ENCODE results near the gene ZNF423. TPM values are rescaled to one million over a fixed set of nuclear protein-coding genes. Genes with fewer than 3 reads are reported as not detected.

Gene ZNF423
- total RNA-seq, 2 experiments from 2014 or later: not detected

DNA sequence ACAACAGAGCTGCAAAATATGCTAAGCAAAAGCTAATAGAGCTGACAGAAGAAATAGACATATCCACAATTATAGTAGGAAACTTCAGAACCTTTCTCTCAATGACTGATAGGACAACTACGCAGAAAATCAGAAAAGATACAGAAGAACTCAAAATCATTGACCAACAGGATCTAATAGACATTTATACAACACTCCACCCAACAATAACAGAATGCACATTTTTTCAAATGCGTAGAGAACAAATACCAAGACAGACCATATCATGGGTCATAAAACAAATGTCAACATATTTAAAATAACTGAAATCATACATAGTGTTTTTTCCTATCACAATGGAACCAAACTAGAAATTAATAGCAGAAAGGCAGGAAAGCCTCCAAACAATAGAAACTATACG is 244.9 kb downstream of the ZNF423 start:
- Mint-ChIP-seq H3K27ac (no peak overlapping the region), H3K36me3 (no peaks in the 10 kb centered on the region), H3K4me3 (no peak overlapping the region), H3K4me1 (ENCODE audit: low read depth) (no peaks in the 10 kb centered on the region), H3K9me3 (no peaks in the 10 kb centered on the region), H3K27me3 (peaks cover 14% of the 10 kb centered on the region)
- intact Hi-C loops (cut with micrococcal nuclease): no loop called here
- CTCF ChIA-PET: interaction anchor here (1.1 kb wide), 1 partner anchor 18 kb away, joined by 3 read pairs; no protein-coding TSS in a partner anchor
- DNase-seq: no peak
- POLR2A ChIA-PET: no interaction called here

DNA sequence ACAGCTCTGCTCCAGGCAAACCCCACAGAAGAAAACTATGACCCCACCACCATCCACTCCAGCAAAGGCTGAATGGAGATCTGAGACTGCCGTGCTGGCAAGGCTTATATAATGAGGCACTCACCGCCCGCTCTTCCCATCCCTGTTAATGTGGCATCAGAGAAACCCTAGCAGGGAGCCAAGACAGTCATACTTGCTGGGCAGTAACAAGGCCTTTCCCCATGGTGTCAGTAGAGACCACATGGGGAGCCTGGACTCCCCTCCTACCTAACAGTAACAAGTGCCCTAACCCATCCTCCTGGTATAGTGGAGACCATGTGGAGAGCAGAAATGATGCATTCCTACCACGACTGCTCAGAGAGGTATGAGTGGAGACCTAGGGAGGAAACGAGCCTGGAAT is 247.1 kb downstream of the ZNF423 start:
- no peak for DNase-seq
- ChIA-PET CTCF (no interaction called here), POLR2A (no interaction called here)
- H3K4me3 Mint-ChIP-seq: no peak overlapping the region
- no peak overlapping the region for H3K27ac Mint-ChIP-seq
- H3K27me3 Mint-ChIP-seq: peaks cover 16% of the 10 kb centered on the region
- H3K4me1 Mint-ChIP-seq (ENCODE audit: low read depth): no peaks in the 10 kb centered on the region
- no peaks in the 10 kb centered on the region for H3K36me3 Mint-ChIP-seq
- intact Hi-C loops (cut with micrococcal nuclease): no loop called here
- no peaks in the 10 kb centered on the region for H3K9me3 Mint-ChIP-seq

DNA sequence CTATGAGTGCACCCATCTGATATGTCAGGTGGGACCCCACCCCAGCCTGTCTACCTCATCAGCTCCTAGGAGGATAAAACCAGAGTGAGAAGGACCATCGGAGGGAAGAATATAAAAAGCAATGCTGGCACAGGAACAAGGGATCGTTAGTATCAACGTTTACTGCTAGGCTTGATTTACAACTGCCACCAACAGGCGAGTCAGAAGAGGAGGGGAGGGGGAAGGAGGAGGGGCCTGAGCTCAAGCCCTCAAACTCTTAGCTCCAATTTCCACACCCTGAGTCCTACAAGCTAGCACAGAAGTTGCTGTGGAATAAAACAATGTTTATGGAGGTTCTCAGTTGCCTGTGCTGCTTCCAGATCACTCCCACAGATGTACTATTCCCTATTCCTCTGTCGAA is 247.8 kb downstream of the ZNF423 start:
- no peaks in the 10 kb centered on the region for H3K9me3 Mint-ChIP-seq

DNA sequence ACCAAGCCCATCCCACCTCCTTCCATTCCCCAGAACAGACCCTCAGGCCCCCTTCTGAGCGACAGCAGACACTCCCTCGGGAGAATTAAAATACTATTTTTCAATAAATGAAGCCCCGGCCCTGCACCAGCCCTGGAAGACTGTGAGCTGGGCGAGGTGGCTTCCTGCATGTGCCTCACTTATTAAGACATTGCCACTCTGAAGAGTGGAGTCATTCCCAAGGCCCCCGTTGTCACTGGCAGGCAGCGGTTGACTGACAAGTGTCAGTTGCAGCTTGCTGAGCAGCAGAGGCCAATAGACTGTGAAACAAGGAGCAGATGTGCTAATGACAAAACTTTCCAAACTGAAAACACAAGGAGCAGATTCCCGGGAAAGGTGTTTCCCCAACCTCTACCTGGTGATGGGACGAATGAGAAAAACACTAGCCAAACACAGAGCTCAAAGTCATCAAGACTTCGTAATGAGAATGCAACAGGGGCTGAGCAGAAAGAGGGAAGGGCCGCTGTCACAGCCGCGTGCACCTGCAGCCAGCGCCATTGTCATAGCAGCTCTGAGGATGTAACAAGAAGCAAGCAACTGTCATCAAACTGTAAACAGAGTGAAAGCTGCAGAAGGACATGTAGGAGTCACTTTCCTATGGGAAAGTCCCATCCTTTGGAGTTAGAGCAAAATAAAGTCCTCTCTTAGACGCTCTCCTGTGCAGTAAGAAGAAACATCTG is 250.2 kb downstream of the ZNF423 start:
- POLR2A ChIA-PET: no interaction called here
- H3K27ac Mint-ChIP-seq: no peak overlapping the region
- H3K4me3 Mint-ChIP-seq: no peak overlapping the region

More for the DNA sequence above, 247.8 kb downstream of the ZNF423 start:
- POLR2A ChIA-PET: no interaction called here
- Mint-ChIP-seq H3K4me3 (no peak overlapping the region), H3K4me1 (ENCODE audit: low read depth) (no peaks in the 10 kb centered on the region), H3K36me3 (no peaks in the 10 kb centered on the region), H3K27ac (no peak overlapping the region), H3K27me3 (peaks cover 16% of the 10 kb centered on the region)
- no peak for DNase-seq
- intact Hi-C loops (cut with micrococcal nuclease): no loop called here
- CTCF ChIA-PET: interaction anchor here (1.1 kb wide), 1 partner anchor 15 kb away, joined by 4 read pairs; no protein-coding TSS in a partner anchor

DNA sequence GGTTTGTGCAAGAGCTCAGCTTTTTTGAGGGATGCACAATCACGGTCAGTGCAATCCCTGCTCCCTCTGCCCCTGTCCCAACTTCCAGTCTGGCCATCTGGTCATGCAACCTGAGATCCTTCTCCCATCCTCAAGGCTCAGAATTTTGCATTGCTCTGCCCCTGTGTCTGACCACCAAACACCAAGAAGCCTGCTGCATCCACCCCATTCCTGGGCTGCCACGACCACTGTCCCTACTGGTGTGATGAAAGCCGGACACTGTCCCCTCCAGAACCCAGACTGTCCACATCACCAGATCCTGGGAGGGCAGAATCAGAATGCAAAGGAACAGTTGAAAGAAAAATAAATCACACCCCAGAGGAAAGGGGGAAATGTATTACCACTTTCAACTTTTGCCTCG is 251.3 kb downstream of the ZNF423 start:
- ChIA-PET POLR2A (no interaction called here), CTCF (interaction anchor here (0.8 kb wide), 1 partner anchor 11 kb away, joined by 3 read pairs; no protein-coding TSS in a partner anchor)
- H3K36me3 Mint-ChIP-seq: no peaks in the 10 kb centered on the region
- no peak for DNase-seq
- H3K27me3 Mint-ChIP-seq: peaks cover 12% of the 10 kb centered on the region
- no peak overlapping the region for H3K4me3 Mint-ChIP-seq
- H3K27ac Mint-ChIP-seq: no peak overlapping the region
- no peaks in the 10 kb centered on the region for H3K9me3 Mint-ChIP-seq
- intact Hi-C loops (cut with micrococcal nuclease): no loop called here
- H3K4me1 Mint-ChIP-seq (ENCODE audit: low read depth): no peaks in the 10 kb centered on the region

More for the DNA sequence above, 250.2 kb downstream of the ZNF423 start:
- H3K4me1 Mint-ChIP-seq (ENCODE audit: low read depth): no peaks in the 10 kb centered on the region
- H3K36me3 Mint-ChIP-seq: no peaks in the 10 kb centered on the region
- no peak for DNase-seq
- CTCF ChIA-PET: interaction anchor here (0.8 kb wide), 1 partner anchor 13 kb away, joined by 3 read pairs; no protein-coding TSS in a partner anchor
- intact Hi-C loops (cut with micrococcal nuclease): no loop called here
- peaks cover 12% of the 10 kb centered on the region for H3K27me3 Mint-ChIP-seq
- no peaks in the 10 kb centered on the region for H3K9me3 Mint-ChIP-seq

DNA sequence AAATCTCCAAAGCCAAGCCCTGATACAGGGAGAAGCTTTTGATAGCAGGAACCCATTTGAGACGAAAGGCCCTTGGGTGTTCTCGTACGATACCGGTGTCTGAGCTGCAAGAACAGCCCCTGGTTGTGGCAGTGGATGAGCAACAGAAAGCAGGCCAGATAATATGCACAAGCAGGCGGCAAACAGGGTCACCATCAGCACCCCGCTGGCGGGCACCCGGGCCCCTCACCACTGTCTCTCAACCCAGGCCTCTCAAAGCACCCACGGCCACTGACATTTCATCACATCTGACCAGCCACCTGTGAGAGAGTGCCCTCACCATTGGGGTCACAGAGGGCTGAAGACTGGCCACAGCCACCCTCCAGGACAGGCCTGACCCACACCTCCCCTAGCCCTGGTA is 252.0 kb downstream of the ZNF423 start:
- ChIA-PET POLR2A (no interaction called here), CTCF (no interaction called here)
- intact Hi-C loops (cut with micrococcal nuclease): no loop called here
- Mint-ChIP-seq H3K4me1 (ENCODE audit: low read depth) (no peaks in the 10 kb centered on the region), H3K9me3 (no peaks in the 10 kb centered on the region), H3K4me3 (no peak overlapping the region), H3K27me3 (peaks cover 12% of the 10 kb centered on the region), H3K36me3 (no peaks in the 10 kb centered on the region), H3K27ac (no peak overlapping the region)
- DNase-seq: no peak

DNA sequence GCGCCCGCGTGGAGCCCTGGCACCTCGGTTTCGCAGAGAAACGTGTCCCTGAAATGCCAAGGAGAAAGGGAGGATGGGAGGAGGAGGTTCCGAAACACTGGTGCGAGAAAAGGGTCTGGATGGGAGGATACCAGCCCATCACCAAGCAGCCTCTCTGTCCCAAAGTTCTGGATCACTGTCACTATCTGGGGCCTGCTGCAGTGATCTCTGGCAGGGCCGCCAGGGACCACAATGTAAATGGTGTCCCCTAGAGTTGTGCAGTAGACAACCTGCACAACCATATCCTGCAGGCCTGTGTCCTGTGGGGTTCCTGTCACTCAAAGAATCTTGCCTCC is 253.0 kb downstream of the ZNF423 start:
- POLR2A ChIA-PET: no interaction called here
- intact Hi-C loops (cut with micrococcal nuclease): no loop called here
- no peak for DNase-seq
- no peaks in the 10 kb centered on the region for H3K4me1 Mint-ChIP-seq (ENCODE audit: low read depth)
- CTCF ChIA-PET: no interaction called here
- no peaks in the 10 kb centered on the region for H3K36me3 Mint-ChIP-seq
- H3K9me3 Mint-ChIP-seq: no peaks in the 10 kb centered on the region
- H3K4me3 Mint-ChIP-seq: no peak overlapping the region
- H3K27ac Mint-ChIP-seq: no peak overlapping the region
- peaks cover 10% of the 10 kb centered on the region for H3K27me3 Mint-ChIP-seq

DNA sequence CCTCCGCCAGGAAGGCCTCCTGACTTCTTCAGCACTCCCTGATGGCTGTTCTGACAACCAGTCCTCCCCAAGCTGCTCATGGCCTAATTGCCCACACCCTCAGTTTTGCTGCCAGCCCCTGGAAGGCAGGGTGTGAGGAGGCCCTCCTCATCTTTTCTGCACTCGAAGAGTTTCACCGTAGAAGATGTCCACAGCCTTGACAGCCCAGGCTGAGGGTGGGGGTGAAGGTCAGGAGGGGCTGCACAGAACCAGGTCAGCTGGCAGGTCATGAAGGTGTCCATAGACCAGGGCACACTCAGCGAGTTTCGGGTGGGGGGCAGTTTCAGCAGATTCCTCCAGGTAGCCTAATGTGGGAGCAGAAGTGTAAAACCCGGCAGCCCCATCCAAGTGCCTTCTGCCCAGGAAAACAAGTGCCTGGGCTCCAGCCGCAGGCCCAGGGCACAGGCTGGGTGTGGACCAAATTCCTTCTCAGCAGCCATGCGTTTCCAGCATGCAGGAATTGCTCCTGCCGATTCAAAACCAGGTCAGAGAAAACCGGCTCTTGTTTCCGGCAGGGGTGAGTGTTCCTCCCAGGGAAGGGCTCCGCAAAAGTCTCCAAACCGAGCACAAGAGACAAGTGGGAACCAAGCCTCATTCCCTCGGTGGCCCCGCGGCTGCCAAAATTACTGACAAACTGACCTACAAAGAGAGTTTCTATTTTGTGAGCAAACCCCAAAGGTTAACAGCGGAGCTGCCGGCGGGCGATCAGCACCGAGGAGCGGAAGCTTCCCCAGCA is 253.5 kb downstream of the ZNF423 start:
- intact Hi-C loops (cut with micrococcal nuclease): no loop called here
- H3K4me3 Mint-ChIP-seq: no peak overlapping the region
- no peak for DNase-seq
- POLR2A ChIA-PET: no interaction called here
- H3K9me3 Mint-ChIP-seq: no peaks in the 10 kb centered on the region
- peaks cover 6% of the 10 kb centered on the region for H3K27me3 Mint-ChIP-seq
- no peaks in the 10 kb centered on the region for H3K4me1 Mint-ChIP-seq (ENCODE audit: low read depth)
- H3K36me3 Mint-ChIP-seq: no peaks in the 10 kb centered on the region
- CTCF ChIA-PET: interaction anchor here (0.7 kb wide), 1 partner anchor 915 kb away, joined by 3 read pairs; no protein-coding TSS in a partner anchor
- no peak overlapping the region for H3K27ac Mint-ChIP-seq

DNA sequence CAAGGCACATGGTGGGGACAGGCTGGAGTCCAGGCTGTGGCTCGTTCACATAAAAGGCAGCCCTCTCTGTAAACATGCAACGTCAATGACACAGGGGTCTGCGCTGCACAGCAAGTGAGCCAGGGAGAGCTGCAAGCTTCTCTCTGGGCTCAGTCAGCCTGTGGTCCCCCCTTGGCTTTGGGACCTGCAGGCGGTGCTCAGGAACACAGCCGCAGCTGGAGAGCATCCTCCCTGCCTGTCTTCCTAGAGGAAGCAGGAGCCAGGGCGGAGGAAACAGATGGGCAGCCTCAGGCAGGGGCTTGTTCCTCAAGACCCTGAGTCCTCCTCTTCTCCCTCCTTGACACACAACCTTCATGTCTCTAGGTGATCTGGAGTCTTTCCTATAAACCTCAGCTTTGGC is 254.3 kb downstream of the ZNF423 start:
- H3K27me3 Mint-ChIP-seq: peaks cover 5% of the 10 kb centered on the region
- no peak overlapping the region for H3K27ac Mint-ChIP-seq
- intact Hi-C loops (cut with micrococcal nuclease): no loop called here
- no peak for DNase-seq
- no peak overlapping the region for H3K4me3 Mint-ChIP-seq
- ChIA-PET POLR2A (no interaction called here), CTCF (interaction anchor here (0.7 kb wide), 1 partner anchor 915 kb away, joined by 3 read pairs; no protein-coding TSS in a partner anchor)
- no peaks in the 10 kb centered on the region for H3K36me3 Mint-ChIP-seq
- H3K9me3 Mint-ChIP-seq: no peaks in the 10 kb centered on the region
- H3K4me1 Mint-ChIP-seq (ENCODE audit: low read depth): no peaks in the 10 kb centered on the region

DNA sequence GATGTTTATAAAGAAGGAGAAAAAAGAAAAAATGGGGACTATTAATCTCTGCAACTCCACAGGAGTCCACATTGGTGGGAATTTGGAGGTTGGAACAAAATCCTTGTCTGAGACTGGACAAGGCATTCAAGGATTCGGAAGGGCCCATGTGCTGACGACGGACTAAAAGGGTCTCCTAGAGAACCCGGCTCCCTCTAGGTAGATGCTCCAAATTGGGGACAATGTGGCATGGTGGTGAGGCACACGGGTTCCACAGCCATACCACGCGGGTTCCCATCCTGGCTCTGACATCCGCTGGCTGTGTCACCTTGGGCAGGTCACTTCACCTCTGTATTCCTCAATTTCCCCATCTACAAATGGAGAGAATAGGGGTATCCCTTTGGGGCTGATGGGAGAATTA is 254.9 kb downstream of the ZNF423 start:
- DNase-seq: no peak
- POLR2A ChIA-PET: no interaction called here
- CTCF ChIA-PET: no interaction called here
- intact Hi-C loops (cut with micrococcal nuclease): no loop called here
- Mint-ChIP-seq H3K9me3 (no peaks in the 10 kb centered on the region), H3K4me1 (ENCODE audit: low read depth) (no peaks in the 10 kb centered on the region), H3K4me3 (no peak overlapping the region), H3K27ac (no peak overlapping the region), H3K27me3 (peaks cover 2% of the 10 kb centered on the region), H3K36me3 (no peaks in the 10 kb centered on the region)

DNA sequence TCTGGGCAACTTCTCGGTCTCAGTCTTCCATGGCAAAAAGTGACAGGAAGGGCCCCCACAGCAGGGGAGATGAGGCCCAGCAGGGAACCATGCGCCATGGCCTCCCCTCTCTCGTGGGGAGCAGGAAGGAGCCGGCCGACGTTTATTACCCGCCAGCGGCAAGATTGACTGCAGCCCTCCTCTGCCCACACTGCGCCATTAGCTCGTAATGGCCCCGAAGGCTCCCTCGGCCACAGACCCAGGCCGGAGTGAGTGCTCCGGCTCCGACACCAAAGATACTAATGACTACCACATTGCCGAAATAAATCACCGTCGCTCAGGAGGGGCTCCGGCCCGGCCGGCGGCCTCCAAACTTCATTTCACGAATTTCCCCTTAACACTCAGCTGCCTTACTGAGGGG is 255.4 kb downstream of the ZNF423 start:
- DNase-seq: no peak
- Mint-ChIP-seq H3K36me3 (no peaks in the 10 kb centered on the region), H3K27ac (no peak overlapping the region), H3K4me1 (ENCODE audit: low read depth) (no peaks in the 10 kb centered on the region), H3K4me3 (no peak overlapping the region), H3K9me3 (no peaks in the 10 kb centered on the region), H3K27me3 (peaks cover 1% of the 10 kb centered on the region)
- POLR2A ChIA-PET: no interaction called here
- intact Hi-C loops (cut with micrococcal nuclease): no loop called here
- CTCF ChIA-PET: no interaction called here

DNA sequence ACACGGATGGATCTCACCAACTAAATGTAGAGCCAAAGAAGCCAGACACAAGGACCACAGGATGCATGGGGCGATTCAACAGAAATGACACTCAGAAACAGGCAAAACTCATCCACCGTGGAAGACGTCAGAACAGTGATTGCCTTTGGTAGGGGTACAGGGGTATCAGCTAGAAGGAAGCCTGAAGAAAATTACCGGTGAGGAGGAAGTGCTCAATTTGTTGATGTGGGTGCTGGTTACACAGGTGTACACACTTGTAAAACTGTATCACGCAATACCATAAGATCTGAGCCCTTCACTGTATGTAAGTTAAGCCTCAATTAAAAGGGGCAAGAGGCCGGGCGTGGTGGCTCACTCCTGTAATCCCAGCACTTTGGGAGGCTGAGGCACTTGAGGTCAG is 256.2 kb downstream of the ZNF423 start:
- Mint-ChIP-seq H3K27me3 (no peaks in the 10 kb centered on the region), H3K4me1 (ENCODE audit: low read depth) (no peaks in the 10 kb centered on the region), H3K4me3 (no peak overlapping the region), H3K36me3 (no peaks in the 10 kb centered on the region), H3K9me3 (no peaks in the 10 kb centered on the region), H3K27ac (no peak overlapping the region)
- intact Hi-C loops (cut with micrococcal nuclease): loop anchor here (10.0 kb wide), 1 partner anchor 75 kb away; no protein-coding TSS in a partner anchor
- ChIA-PET POLR2A (no interaction called here), CTCF (no interaction called here)
- no peak for DNase-seq

DNA sequence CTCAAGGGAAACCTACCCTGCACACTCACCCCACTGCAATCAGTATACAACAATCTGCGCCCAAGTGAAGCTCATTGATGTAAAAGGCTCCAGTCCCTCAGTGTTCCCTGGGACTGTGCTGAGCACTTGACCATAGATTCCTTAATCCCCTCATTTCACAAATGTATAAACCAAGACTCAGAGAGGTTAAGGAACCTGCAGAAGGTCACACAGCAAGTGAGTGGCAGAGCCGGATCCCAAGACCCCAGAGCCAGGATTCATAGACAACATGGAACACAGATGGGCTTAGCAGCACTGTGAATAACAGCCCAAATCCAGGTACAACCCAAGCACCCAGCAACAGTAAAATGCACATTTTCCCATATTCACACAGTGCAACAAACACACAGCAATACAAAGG is 256.6 kb downstream of the ZNF423 start:
- no peak overlapping the region for H3K4me3 Mint-ChIP-seq
- no peaks in the 10 kb centered on the region for H3K4me1 Mint-ChIP-seq (ENCODE audit: low read depth)
- POLR2A ChIA-PET: no interaction called here
- H3K27ac Mint-ChIP-seq: no peak overlapping the region
- H3K9me3 Mint-ChIP-seq: no peaks in the 10 kb centered on the region
- no peak for DNase-seq
- CTCF ChIA-PET: no interaction called here
- intact Hi-C loops (cut with micrococcal nuclease): loop anchor here (10.0 kb wide), 1 partner anchor 74 kb away; no protein-coding TSS in a partner anchor
- H3K27me3 Mint-ChIP-seq: peaks cover 3% of the 10 kb centered on the region
- H3K36me3 Mint-ChIP-seq: no peaks in the 10 kb centered on the region

Measured in activated CD4-positive, alpha-beta memory T cell treated with anti-CD3 and anti-CD28 coated beads for 36 hours (primary cell).